ENCODE measurements around the gene ATP11A. TPM values are rescaled to one million over a fixed set of nuclear protein-coding genes. Genes with fewer than 3 reads are reported as not detected.
"Not testable (repeated sequence)": the region's sequence is repeated elsewhere in the genome, so short reads cannot be mapped to it uniquely, and the experiment has no call there.

Gene ATP11A
- total RNA-seq, 3 donors from 2014 or later = 15.5 to 28.7 (median 19.4) TPM

DNA sequence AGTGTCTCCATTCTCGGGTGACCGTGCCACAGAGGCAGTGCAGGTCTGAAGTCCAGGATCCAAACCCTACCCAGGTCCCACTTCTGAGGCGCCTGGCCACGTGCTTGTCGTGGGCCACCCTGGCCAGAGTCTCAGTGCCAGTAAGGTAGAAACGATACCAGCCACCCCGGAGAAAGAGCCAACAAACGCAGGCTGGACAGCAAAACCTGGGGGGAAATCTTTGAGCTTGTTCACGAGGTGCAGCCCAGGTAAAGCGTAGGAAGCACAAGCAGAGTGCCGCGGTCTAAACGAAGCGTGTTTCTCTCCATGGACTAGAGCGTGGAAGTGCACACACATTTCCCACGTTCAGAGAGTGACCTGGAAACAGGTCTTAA is 95.6 kb downstream of the ATP11A start:
- Histone ChIP-seq H3K9me3 (no peaks in the 10 kb centered on the region), H3K4me3 (no peak overlapping the region), H3K36me3 (ENCODE audit: low read depth) (no peaks in the 10 kb centered on the region), H3K4me1 (ENCODE audit: low read depth) (no peaks in the 10 kb centered on the region)
- TF ChIP-seq, protein P1, sequence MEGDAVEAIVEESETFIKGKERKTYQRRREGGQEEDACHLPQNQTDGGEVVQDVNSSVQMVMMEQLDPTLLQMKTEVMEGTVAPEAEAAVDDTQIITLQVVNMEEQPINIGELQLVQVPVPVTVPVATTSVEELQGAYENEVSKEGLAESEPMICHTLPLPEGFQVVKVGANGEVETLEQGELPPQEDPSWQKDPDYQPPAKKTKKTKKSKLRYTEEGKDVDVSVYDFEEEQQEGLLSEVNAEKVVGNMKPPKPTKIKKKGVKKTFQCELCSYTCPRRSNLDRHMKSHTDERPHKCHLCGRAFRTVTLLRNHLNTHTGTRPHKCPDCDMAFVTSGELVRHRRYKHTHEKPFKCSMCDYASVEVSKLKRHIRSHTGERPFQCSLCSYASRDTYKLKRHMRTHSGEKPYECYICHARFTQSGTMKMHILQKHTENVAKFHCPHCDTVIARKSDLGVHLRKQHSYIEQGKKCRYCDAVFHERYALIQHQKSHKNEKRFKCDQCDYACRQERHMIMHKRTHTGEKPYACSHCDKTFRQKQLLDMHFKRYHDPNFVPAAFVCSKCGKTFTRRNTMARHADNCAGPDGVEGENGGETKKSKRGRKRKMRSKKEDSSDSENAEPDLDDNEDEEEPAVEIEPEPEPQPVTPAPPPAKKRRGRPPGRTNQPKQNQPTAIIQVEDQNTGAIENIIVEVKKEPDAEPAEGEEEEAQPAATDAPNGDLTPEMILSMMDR (IDR thresholded peaks at IDR 0.05) = no peak
- ATAC-seq = no peak
- DNase-seq = no peak
- intact Hi-C loops (cut with DNase I, micrococcal nuclease) = no loop called here

DNA sequence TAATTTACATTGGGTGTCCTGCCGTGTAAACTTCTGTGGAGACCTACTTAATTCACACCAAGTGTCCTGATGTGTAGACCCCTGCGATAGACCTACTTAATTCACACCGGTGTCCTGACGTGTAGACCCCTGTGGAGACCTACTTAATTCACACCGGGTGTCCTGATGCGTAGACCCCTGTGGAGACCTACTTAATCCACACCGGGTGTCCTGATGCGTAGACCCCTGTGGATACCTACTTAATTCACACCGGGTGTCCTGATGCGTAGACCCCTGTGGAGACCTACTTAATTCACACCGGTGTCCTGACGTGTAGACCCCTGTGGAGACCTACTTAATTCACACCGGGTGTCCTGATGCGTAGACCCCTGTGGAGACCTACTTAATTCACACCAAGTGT is 97.0 kb downstream of the ATP11A start:
- intact Hi-C loops (cut with DNase I, micrococcal nuclease) = not testable (repeated sequence)

DNA sequence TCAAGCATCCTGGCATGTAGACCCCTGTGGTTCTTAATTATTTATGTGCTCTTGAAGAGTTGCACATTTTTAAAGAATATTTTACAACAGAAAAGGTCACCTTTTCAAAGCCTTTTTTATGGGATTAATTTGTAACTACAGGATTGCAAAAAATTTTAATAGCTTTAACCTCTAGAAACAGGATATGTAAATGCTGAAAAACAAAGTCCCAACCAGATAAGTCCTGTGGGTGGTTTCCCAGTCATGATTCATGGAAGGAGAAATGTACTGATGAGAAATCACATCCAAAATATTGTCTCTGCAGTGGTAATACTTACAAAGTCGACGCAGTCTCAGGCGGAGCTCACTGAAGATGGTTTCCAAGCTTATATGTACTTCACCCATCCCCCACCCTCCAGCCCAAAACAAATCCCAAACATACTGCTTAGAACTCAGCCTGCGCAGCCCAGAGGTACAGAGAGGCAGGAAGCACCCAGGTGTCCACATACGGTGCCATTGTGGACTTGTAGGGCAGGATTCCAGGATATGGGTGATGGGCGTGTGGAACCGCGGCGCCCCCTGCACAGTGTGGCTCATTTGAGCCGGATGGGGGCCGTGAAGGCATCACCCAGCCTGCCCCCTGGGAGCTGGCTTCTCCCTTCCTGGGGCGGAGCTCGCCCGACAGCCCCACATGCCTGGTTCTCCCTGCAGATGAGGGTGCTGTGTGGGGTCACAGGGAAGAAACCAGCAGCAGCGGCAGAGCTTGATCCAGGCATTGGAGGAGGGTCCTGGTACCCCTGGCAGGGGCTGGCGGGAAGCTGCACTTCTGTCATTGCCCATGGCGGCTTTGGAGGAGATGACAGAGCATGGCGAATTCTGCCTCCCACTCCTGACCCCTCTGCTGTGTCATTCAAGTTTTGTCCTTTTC is 101.2 kb downstream of the ATP11A start:
- H3K36me3 ChIP-seq (ENCODE audit: low read depth) = no peaks in the 10 kb centered on the region
- H3K9me3 ChIP-seq = no peaks in the 10 kb centered on the region
- intact Hi-C loops (cut with DNase I, micrococcal nuclease) = no loop called here
- no peak overlapping the region for H3K4me3 ChIP-seq
- H3K4me1 ChIP-seq (ENCODE audit: low read depth) = no peaks in the 10 kb centered on the region
- TF ChIP-seq, protein P1 (IDR thresholded peaks at IDR 0.05) = no peak
- DNase-seq (no peak), ATAC-seq (no peak)

More for the DNA sequence above, 97.0 kb downstream of the ATP11A start:
- not testable (repeated sequence) for H3K9me3 ChIP-seq; H3K4me3 ChIP-seq; H3K36me3 ChIP-seq (ENCODE audit: low read depth); DNase-seq; H3K4me1 ChIP-seq (ENCODE audit: low read depth); ATAC-seq

DNA sequence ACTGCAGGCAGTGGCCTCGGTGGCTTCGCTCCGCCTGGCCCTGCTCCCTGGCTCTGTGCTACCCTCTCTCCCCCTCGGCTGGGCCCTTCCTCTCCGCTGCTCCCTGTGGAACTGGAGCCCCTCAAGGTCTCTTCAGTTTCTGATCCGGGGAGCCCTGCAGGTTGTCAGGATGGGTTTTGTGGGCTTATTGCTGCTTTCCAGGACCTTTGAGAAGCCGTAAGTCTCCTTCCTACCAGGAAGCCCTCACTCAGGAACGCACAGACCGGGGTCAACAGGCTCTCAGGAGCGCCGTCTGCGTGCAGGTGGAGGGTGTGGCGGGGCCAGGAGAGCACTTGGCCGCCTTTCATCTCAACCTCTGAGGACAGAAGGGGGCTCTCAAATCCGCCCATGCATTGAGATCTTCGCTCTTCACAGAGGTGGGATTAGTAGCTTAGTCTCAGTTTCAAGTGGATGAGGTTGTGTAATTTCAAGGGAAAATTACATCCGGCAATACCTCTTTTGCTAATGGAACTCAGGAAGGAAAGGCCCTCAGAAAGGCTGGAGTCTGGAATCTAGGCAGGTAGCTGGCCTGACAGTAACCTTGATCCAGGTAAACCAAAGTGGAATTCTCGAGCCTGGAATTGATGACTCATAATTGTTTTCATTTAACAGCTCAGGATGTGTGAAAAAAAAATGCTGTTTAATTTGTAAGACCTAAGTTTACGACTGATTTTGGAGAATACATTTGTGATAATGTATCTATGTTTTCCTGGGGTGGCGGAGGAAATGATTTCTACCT is 102.0 kb downstream of the ATP11A start:
- DNase-seq = no peak
- H3K9me3 ChIP-seq = no peaks in the 10 kb centered on the region
- intact Hi-C loops (cut with DNase I, micrococcal nuclease) = no loop called here
- ATAC-seq = no peak
- no peaks in the 10 kb centered on the region for H3K36me3 ChIP-seq (ENCODE audit: low read depth)
- H3K4me3 ChIP-seq = no peak overlapping the region
- no peaks in the 10 kb centered on the region for H3K4me1 ChIP-seq (ENCODE audit: low read depth)
- TF ChIP-seq, protein P1 (IDR thresholded peaks at IDR 0.05) = no peak

DNA sequence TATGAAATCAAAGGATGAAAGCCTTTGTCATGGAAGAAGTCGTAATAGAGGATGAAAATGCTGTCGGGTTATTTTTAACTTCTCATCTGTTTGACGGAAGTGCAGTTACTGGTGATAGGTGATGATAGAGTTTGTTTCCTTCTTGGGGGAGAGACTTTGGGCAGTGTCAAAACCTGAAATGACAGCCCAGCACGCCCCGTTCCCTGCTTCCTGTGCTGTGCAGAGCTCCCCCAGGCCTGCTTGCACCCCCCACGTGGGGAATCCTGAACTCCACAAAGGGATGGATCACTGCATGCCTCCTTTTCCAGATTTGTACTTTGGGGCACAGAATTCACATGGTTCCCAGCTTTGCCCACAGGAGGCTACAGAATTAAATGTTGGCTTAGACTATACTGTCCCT is 102.7 kb downstream of the ATP11A start:
- Histone ChIP-seq H3K4me1 (ENCODE audit: low read depth) (no peaks in the 10 kb centered on the region), H3K9me3 (no peaks in the 10 kb centered on the region), H3K4me3 (no peak overlapping the region), H3K36me3 (ENCODE audit: low read depth) (no peaks in the 10 kb centered on the region)
- intact Hi-C loops (cut with DNase I, micrococcal nuclease) = no loop called here
- no peak for DNase-seq
- TF ChIP-seq, protein P1 (IDR thresholded peaks at IDR 0.05) = no peak
- ATAC-seq = no peak

Measured in mucosa of descending colon (tissue), 3 donors.